HG02840 (cell line): ENCODE results near the gene CALR.
"Not testable (repeated sequence)": the region's sequence is repeated elsewhere in the genome, so short reads cannot be mapped to it uniquely, and the experiment has no call there.

Experiments used
- ATAC-seq: cut with Tn5 transposase; IDR thresholded peaks from one replicate; pipeline ENCODE4 v1.9.1; 2021; ENCODE audit warnings: mild to moderate bottlenecking, moderate library complexity, moderate number of reproducible peaks; ENCODE audit not compliant: unreplicated experiment, low FRiP score

The CALR gene

DNA sequence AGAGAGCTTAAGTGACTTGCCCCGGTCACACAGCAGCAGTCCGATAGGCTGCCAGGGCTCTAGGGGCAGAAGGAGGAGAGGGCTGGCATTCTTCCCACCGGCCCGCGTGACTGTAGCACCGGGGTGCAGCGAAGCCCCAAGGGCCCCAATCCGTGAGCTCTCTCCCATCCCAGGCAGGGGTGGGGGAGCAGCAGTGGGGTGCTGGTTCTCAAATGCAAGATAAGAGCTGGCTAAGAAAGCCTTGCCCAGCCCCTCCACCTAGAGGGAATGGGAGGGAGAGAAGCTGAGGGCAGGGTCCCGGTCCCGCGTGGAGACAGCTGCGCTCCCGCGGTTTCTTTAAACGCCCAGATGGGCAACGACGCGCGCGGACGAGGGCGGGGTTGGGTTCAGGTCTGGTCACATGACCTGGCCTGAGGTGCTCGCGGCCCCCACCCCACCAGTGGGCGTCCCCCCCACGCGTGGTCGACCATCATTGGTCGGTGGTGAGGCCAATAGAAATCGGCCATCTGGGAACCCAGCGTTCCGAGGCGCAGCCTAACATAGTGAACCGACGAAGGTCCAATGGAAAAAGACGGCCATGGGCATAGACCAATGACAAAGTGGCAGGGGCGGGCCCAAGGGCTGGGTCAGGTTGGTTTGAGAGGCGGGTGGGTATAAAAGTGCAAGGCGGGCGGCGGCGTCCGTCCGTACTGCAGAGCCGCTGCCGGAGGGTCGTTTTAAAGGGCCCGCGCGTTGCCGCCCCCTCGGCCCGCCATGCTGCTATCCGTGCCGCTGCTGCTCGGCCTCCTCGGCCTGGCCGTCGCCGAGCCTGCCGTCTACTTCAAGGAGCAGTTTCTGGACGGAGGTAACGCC lies at the start of gene CALR:
Gene CALR, plus strand, starts transcription at position 683 of the 852 bp plus-strand sequence. Its CDS starts 71 bp downstream, at position 754.
- peak; percentile 88 for ATAC-seq

DNA sequence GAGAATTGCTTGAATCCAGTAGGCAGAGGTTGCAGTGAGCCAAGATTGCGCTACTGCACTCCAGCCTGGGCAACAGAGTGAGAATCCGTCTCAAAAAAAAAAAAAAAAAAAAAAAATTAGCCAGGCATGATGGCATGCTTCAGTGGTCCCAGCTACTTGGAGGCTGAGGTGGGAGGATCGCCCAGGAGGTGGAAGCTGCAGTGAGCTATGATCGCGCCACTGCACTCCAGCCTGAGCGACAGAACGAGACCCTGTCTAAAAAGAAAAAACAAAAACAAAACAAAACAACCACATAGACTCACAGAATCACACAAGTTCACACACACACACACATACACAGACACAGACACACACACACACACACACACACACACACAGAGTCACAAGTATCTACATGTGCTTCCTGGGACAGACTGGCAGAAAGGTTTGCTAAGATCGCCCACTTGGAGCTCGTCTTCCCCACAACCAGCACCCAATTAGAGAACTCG lies 48.1 kb upstream of the CALR start:
- not testable (repeated sequence) for ATAC-seq

DNA sequence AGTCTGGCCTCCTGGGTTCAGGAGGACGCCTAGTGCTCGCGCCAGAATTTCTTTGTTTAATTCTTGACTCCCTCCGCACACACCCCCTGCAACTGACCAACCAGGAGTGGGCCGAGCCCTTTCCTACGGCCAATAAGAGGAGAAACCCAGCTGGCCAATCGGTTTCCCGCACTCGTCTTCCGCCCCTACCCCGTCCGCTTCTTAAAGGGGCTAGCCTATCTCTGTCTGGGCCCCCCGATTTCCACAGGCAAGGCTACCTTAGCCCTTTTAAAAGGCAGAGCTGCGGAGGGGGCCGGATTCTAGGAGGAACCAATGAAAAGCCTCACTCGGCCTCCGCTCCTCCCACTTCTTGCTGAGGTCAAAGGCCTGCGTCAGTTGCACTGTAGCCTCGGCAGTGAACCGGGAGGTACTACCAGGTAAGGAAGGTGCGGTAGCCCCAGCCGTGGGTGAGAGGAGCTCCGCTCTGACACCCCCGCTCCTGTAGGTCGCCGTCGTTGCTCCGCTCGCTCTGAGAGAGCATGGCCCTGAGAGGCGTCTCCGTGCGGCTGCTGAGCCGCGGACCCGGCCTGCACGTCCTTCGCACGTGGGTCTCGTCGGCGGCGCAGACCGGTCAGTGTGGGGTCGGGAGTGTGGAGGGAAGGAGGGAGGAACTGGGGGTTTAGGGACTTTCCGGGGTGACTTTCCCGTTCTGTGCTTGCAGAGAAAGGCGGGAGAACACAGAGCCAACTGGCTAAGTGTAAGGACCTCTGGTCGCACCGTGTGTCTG lies 47.4 kb upstream of the CALR start, which contains the start of gene GCDH:
Gene GCDH, plus strand, starts transcription at position 374 of the 766 bp plus-strand sequence. Its CDS starts 145 bp downstream, at position 519.
- peak; percentile 92 for ATAC-seq

DNA sequence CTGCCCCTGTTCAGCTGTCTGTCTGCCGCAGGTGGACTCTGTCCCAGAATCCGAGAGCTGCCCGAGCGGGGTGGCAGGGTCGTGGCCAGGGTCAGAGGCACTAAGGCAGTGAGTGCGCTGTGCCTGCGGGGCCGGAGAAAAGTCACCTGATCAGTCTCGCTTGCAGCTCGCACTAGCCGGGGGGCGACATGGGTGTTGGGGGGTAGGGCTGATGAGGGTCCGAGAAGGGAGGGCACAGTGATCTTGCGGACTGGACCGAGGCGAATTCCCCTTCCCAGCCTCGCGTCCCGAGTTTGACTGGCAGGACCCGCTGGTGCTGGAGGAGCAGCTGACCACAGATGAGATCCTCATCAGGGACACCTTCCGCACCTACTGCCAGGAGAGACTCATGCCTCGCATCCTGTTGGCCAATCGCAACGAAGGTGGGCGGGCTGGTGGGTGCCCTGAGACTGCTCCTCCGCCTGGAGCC lies 46.8 kb upstream of the CALR start:
- ATAC-seq, result no peak

DNA sequence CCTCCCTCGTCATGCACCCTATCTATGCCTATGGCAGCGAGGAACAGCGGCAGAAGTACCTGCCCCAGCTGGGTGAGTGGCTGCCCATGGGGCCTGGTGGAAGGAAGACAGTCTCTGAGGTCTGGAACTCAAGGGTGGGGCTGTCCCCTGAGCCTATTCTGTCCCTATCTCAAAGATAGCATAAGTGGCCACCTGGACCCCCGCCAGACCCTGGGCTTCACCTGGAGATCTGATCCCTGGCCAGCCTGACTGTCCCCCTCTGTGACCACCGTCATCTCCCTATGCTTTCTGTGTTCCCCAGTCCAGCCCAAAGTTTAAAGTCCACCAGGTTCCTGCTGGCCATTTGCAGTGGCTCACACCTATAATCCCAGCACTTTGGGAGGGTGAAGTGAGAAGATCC lies 44.8 kb upstream of the CALR start:
- no peak for ATAC-seq

DNA sequence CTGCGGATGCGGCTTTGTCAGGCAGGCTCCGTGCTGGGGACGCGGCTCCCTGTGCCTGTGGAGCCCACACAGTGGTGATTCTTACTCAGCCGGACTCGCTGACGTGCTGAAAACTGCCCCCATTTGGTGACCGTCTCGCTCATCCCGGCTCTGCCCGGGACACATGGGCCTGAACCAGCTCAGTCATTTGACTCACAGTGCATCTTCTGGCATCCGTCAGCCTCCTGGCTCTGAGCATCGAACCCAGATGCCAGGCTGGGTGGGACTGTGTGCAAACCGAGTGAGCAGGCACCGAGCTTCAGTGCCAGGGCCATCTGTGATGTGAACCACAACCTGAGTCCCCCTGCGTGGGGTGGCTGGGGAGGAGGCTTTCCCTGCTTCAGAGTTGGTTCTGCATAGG lies 41.9 kb upstream of the CALR start:
- no peak for ATAC-seq

DNA sequence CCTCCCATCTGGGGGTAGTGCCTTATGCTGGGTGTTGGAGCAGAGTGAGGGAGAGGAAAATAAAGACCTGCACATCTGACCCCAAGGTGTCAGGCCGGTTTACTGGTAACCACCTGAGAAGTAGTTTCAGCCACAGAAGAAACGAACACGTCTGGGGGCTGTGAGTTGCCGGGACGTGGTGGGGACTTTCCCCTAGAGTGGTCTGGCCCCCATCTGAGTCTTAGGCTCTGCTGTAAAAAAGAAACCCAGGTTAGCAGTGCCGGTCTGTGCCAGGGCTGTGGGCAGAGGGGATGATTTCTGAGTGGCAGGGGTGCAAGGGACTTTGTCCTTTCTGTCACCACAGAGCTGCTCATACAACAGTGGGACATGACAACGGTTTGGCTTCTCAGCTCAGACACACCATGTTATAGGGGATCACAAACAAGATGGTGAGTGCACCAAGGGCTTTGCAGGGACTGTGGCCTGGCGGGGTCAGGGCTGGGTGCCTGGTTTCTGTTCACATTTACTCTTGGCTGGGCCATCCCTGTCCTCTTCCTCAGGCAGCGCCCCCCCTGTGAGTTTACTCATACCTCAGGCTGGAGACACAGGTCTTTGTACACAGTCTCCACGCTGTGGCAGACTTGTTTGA lies 38.4 kb upstream of the CALR start:
- no peak for ATAC-seq

DNA sequence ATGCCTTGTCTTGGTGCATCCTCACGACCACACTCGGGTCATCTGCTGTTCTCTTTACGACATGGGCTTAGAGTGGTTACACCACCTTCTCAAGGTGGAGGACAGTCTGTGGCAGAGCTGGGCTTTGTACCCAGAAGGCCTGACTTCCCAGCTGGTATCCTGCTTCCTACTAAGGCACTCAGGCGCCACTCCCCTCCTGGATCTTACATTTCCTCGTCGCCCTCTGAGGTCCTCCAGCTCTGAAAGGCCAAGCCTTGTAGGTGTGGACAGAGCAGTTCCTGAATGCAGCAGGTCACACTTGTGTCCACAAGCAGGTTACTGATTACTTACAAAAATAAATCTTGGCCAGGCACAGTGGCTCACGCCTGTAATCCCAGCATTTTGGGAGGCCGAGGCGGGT lies 31.2 kb upstream of the CALR start:
- no peak for ATAC-seq

DNA sequence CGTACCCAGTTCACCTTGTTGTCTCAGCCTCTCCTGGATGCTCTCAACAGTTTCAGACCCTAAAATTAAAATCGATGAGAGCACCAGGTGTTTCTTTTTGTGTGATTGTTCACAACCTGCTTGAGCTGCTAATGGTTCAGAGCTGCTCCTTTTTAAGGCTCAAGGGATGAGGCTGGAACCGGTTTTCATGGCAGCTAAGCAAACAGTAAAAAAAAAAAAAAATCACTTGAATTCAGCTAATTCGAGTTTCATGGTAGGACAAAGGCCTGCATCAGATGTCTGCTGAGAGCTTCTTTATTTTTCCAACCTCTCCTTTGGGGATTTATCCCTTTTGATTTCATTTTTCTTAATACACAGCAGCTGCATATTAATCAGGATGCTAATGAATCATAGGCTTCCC lies 25.8 kb upstream of the CALR start:
- ATAC-seq, result no peak

DNA sequence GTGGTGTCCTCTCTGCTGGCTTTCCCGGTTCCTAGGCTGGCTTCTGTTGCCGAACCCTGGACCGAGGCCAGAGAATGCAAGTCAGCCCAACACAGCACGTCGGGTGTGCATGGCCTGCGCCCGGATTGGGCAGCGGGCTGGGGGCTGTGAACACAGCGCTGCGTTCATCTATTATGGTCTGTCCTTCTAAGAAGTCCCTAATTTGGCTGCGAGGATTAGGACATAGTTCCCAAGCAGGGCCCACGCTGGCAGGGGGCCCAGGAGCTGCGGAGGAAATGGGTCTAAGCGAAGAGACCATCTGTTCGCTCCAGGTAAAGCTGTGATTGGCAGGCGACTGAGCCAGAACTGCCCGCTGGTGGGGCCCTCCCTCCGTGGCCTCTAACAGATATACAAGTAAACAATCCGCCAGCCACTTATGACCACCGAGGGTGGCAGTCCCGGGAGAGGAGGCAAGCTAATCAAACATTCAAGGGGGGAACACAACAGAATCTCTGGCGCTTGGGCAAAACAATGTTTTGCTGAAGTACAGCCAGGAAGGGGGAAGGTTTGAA lies 25.3 kb upstream of the CALR start:
- no peak for ATAC-seq

DNA sequence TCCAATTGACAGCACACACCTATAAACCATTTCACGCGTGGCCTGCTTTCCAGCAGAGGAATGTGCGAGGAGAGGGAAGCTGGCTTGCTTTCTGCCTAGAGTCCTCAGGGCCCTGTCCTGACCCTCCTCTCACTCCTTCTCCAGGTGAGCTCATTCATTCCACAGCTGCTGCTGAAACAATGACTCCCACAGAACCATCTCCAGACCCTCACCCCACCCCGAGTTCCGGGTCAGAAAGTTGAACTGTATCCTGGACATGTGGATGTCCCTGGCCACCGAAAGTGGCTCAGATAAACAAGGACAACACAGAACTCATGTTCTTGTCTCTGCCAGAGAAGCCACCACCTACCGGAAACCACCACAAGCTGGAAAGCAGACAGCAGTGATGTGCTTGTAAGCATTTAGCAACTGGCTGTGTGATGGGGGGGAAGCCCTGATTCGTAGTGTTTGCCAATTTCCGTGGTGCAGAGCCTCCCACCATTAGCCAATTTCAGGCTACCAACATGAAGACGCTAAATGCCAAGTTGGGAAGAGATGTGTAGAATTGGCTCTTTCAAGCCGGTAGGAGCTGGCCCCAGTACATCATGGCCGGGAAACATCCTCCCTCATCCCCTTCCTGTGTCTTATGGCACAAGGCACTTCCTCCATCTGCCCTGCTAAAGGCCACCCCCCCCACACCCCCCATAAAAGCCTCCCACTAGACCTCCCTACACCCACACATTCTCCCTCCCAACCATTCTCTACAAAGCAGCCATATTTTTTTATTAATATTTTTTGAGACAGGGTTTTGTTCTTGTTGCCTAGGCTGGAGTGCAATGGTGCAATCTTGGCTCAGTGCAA lies 24.3 kb upstream of the CALR start:
- no peak for ATAC-seq

DNA sequence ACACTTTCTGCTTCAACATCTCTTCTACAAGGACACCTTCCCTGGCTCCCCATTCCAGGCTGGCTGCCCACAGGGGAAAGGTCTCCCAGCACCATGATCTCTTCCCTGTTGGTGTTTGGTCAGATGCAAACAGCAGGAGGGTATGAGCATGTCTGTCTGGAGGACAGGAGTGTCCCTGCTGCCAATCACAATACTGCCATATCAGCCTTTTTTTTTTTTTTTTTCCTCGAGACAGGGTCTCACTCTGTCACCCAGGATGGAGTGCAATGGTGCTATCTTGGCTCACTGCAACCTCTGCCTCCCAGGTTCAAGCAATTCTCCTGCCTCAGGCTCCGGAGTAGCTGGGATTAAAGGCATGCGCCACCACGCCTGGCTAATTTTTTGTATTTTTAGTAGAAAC lies 22.5 kb upstream of the CALR start:
- not testable (repeated sequence) for ATAC-seq

DNA sequence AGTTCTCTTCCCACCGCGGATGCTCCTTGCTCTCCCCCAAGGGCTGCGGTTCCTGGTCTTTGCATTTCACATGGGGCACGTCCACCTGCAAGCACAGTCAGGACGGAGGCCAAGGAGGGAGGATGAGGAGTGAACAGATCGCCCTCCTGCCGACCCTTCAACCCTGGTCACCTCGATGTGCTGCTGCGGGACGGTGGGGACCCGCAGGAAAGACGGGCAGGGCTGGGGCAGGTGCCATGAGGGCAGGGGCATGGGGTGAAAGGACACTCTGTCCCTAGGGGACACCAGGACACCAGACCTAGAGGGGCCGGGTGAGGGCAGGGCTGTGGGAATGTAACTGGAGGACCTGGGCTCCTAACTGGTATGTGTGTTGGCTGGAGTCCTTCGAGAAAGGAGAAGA lies 20.2 kb upstream of the CALR start:
- ATAC-seq, result no peak

DNA sequence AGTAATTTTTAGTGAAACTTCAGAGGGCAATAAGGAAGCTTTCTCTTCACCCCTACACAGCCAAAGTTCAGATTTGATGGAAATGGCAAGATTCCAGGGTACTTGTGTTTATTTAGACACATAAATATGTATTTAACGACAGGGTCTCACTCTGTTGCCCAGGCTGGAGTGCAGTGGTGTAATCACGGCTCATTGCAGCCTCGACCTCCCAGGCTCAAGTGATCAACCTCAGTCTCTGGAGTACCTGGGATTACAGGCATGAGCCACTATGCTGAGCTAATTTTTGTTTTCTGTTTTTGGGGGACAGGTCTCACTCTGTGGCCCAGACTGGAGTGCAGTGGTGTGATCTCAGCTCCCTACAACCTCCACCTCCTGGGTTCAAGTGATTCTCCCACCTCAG lies 17.4 kb upstream of the CALR start:
- ATAC-seq, result no peak

DNA sequence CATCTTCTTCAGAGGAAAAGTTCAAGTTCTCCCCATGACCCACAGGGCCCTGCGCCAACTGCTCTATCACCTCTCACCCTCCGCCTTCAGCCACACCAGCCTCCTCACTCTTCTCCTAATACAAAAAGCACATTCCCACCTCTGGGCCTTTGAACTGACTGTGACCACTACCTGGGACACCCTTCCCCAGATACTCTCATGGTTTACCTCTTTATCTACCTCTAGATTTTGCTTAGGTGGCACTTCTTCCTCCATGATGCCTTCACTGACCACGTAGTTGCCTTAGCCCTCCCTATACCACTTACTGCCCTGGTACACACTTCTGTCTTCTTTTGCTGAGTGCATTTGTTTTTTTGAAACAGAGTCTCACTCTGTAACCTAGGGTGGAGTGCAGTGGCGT lies 15.4 kb upstream of the CALR start:
- ATAC-seq, result no peak

DNA sequence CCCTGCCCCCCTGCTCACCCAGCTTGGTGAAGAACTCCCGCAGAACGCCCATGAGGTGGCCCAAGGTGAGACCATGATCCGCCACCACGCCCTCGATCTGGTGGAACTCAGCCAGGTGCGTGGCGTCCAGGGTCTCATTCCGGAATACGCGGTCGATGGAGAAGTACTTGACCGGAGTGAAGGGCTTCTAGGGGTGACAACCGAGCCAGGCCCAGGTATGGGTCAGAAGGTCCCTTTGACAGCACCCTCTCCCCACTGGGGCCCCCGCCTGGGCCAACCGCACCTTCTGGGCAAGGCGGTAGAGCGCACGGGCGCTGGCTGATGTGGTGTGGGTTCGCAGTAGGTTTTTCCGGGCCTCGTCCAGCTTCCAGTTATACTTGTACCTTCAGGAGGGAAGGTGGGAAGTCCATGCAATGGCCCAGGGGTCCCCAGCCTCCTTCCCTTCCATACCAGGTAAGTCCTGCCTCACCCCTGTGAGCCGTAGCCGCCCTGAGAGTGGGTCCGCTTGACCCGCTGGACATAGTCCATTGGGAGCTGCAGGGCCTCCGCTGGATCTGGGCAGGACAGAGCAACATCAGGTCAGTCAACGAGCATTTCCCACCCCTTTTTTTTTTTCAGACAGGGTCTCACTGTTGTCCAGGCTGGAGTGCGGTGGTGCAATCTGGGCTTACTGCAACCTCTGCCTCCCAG lies 13.6 kb upstream of the CALR start:
- no peak for ATAC-seq

DNA sequence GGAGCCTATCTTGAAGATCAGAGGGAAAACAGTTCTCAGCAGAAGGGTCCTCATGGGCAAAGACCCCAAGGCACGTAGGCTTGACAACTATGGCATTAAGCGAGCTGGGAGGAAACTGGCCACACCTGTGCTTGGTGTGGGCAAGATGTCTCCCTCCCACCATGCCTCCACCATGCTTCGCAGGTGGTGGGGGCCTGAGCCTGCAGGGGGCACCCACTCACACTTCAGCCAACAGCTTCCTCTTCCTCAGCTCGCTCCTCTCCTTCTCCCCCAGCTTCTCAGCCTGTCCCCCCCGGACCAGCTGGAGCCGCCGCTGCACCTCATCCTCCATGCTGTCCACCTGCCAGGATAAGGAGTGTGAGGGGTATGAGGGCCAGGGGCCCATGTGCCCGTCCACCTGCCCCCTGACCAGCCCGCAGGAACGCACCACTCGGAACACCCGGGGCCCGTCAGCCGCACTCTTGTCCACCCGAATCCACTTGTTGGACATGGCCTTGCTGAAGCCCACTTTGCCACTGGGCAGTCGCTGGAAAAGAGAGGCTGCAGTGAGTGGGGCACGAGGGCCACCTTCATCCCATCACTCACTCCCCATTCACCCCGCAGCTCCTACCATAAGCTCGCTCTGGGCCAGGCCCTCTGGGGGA lies 8.3 kb upstream of the CALR start:
- no peak for ATAC-seq

DNA sequence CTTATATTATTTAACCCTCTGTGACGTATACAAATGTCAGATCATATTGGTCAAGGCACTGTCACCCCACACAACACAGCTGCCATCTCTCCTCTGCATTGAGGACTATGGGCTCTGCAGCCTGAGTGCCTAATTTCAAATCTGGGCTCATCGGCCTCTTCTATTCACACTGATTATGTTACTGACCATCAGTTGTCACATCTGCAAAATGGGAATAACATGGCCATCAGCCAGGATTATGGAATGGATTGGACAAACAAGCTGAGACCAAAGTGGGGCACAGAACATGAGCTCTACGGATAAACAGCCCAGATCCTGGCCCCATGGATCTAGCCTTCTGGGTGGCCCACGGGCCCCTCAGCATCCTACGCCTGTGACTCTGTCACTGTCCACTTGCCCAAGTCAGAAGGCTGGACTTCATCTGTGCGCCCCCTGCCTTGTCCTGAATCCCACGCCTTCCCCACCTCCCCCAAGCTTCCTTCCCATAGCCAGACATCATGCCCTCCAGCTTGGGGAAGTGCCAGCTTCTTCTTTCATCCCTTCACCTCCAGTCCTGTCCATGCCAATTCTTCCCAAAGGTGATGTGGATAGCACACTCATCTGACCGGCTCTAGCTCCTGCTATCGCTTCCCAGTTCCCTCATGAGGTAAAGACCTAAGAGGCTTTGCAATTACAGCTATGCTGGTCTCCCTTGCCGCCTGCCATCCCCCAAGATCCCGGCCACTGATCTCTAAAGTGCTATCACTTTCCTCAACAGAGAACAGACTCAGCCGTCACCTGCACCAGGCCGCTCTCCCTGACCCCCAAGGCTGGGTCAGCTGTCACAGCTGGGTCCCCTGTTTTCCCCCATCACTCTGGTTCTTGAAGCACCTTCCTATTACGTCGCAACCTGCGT lies 5.8 kb upstream of the CALR start:
- ATAC-seq, result no peak
